K562 (cell line): Measurements from ENCODE around the gene NKX6-2. TPM values are rescaled to one million over a fixed set of nuclear protein-coding genes. Genes with fewer than 3 reads are reported as not detected.

Experiments
- ATAC-seq: fragments of 200-7000 bp; cut with Tn5 transposase; 3 replicates; pipeline ENCODE4 v1.9.1; 2020; ENCODE audit warnings: moderate library complexity
- BruUV-seq: library from RNA; stranded (reverse); fragments of 400-500 nt; replicated peaks from 2 replicates; lab custom pipeline; 2021; lab: Mats Ljungman, UMichigan
- CTCF ChIA-PET: fragments of 300-600 bp; formaldehyde crosslinking; extraction: SDS; loops from one replicate; lab custom pipeline; 2021; ENCODE audit warnings: low intra/inter-chr PET ratio; lab: Yijun Ruan, JAX
- POLR2A ChIA-PET: fragments of 300-600, 350-650 bp; sonication (Branson Sonifier 250); formaldehyde crosslinking; extraction: SDS; loops from one replicate; lab custom pipeline; 2021; ENCODE audit warnings: antibody characterized with exemption, inconsistent platforms; lab: Yijun Ruan, JAX
- DNase-seq, 4 experiments: peaks; one replicate each; pipeline versions ENCODE4 v3.0.0 to v3.0.0-alpha.2; 2011 to 2018; ENCODE audit warnings: low spot score in 3 of 4, mixed read lengths in 3 of 4; ENCODE audit errors: extremely low read depth in 1 of 4
- FAIRE-seq: peaks from 2 replicates; lab custom pipeline; 2011; peaks lifted over from hg19 to GRCh38; lab: Jason Lieb, UNC
- H2AFZ ChIP-seq: 2 replicates; pipeline ENCODE4 v1.6.0; 2011; ENCODE audit warnings: low read depth, low read length, control low read depth, inconsistent platforms
- H3K27ac ChIP-seq: fragments of 200-600 bp; 3 replicates; pipeline ENCODE4 v1.8.0; 2011; ENCODE audit warnings: low read depth, mild to moderate bottlenecking, control low read depth, inconsistent platforms, low read length, moderate library complexity, mixed read lengths; ENCODE audit errors: extremely low read depth
- H3K27me3 ChIP-seq, 2 experiments: fragments of 300-600 bp in 1 of 2; 2 replicates in 1 of 2; 3 replicates in 1 of 2; pipeline versions ENCODE4 v1.6.0 to v1.8.0; 2011; ENCODE audit warnings: inconsistent platforms in 2 of 2, low read length in 2 of 2, mild to moderate bottlenecking in 1 of 2, mixed read lengths in 1 of 2, moderate library complexity in 1 of 2; ENCODE audit not compliant: control insufficient read depth in 2 of 2, insufficient read depth in 2 of 2
- H3K36me3 ChIP-seq: fragments of 300-600 bp; 3 replicates; pipeline ENCODE4 v1.8.0; 2011; ENCODE audit warnings: mild to moderate bottlenecking, low read length, inconsistent platforms; ENCODE audit not compliant: control insufficient read depth, insufficient read depth
- H3K4me1 ChIP-seq, 2 experiments: fragments of 200-600 bp in 1 of 2; replicated peaks in 1 of 2; 2 replicates in 1 of 2; 3 replicates in 1 of 2; pipeline versions ENCODE4 v1.5.1 to v1.8.0; 2011; ENCODE audit warnings: inconsistent platforms in 2 of 2, low read length in 2 of 2, mild to moderate bottlenecking in 1 of 2, mixed read lengths in 1 of 2, moderate library complexity in 1 of 2; ENCODE audit not compliant: control insufficient read depth in 2 of 2, insufficient read depth in 2 of 2
- H3K4me2 ChIP-seq: 2 replicates; pipeline ENCODE4 v1.6.1; 2011; ENCODE audit warnings: low read length, control low read depth, inconsistent platforms, mixed read lengths; ENCODE audit not compliant: insufficient read depth
- H3K4me3 ChIP-seq: fragments of 200-600 bp; sonication (generic), shearing (Covaris generic); 2 replicates; pipeline ENCODE4 v1.5.1; 2016; ENCODE audit warnings: control low read depth, inconsistent platforms
- H3K79me2 ChIP-seq: fragments of 200-600 bp; 3 replicates; pipeline ENCODE4 v1.8.0; 2011; ENCODE audit warnings: low read length, inconsistent platforms; ENCODE audit not compliant: control insufficient read depth, insufficient read depth
- H3K9ac ChIP-seq, 2 experiments: 2 replicates each; pipeline versions ENCODE4 v1.6.0 to v1.6.1; 2011; ENCODE audit warnings: low read depth in 2 of 2, low read length in 2 of 2, control low read depth in 1 of 2, inconsistent platforms in 1 of 2, mild to moderate bottlenecking in 1 of 2, mixed read lengths in 1 of 2; ENCODE audit not compliant: insufficient read depth in 1 of 2
- H3K9me1 ChIP-seq: one replicate; pipeline ENCODE4 v1.6.0; 2011; ENCODE audit warnings: inconsistent platforms, mild to moderate bottlenecking, low read length, moderate library complexity; ENCODE audit not compliant: control insufficient read depth, insufficient read depth
- H3K9me3 ChIP-seq: replicated peaks from 2 replicates; pipeline ENCODE4 v1.5.1; 2011; ENCODE audit warnings: low read depth, low read length, inconsistent platforms; ENCODE audit not compliant: control insufficient read depth, insufficient read depth
- H4K20me1 ChIP-seq: replicated peaks from 2 replicates; pipeline ENCODE4 v1.6.1; 2011; ENCODE audit warnings: low read length, inconsistent platforms, mixed read lengths; ENCODE audit not compliant: control insufficient read depth, insufficient read depth
- BCOR ChIP-seq: fragments of 450-650 bp; IDR thresholded peaks from 2 replicates; pipeline ENCODE4 v1.6.1; 2016
- HLTF ChIP-seq: fragments of 450-650 bp; IDR thresholded peaks from 2 replicates; pipeline ENCODE4 v1.6.1; 2016
- WGBS: fragments of 100-300 bp; shearing (Covaris generic); methylation state at CpG from one replicate; pipeline ENCODE4 v1.1.6; 2016; ENCODE audit warnings: low coverage, mixed read lengths; ENCODE audit not compliant: insufficient coverage; ENCODE audit errors: missing lambda C conversion rate; 5-methylcytosine and 5-hydroxymethylcytosine counted together
- in situ Hi-C: fragments of 300-500 bp; cut with MboI; formaldehyde crosslinking; loops from 4 replicates; pipeline ENCODE4 v1.15.0; 2018; ENCODE audit warnings: inconsistent platforms, mixed read lengths
- intact Hi-C: fragments of 100-400 bp; cut with micrococcal nuclease; formaldehyde crosslinking; loops from 2 replicates; pipeline ENCODE4 v1.14.2; 2022
- polyA plus RNA-seq, 8 experiments: library from polyadenylated mRNA; depleted of rRNA in 4 of 8; stranded (reverse) in 5 of 8; unstranded in 3 of 8; fragments of >200 nt; fragmentation: Nextera tagmentation in 2 of 8; fragmentation: Illumina TruSeq in 1 of 8; extraction: Ambion mirVana in 2 of 8; extraction: Trizol in 1 of 8; gene quantifications; 2 replicates each; pipeline versions ENCODE4 v1.2.1 to v1.2.3, GENCODE V29; 2011 to 2014; ENCODE audit warnings: inconsistent platforms in 1 of 8, missing spikeins in 1 of 8
- total RNA-seq, 7 experiments: library from RNA; depleted of rRNA in 6 of 7; stranded (reverse); fragments of >200 nt in 6 of 7; fragmentation: Illumina TruSeq in 2 of 7; extraction: Trizol in 2 of 7; gene quantifications; 2 replicates each; pipeline versions ENCODE4 v1.2.1 to v1.2.3, GENCODE V29; 2011 to 2021; ENCODE audit warnings: low replicate concordance in 1 of 7
- TF ChIP-seq, protein P1 (sequence below): fragments of 250-450 bp; sonication (Bioruptor Pico); IDR thresholded peaks from 2 replicates; pipeline ENCODE4 v1.4.0; 2020; ENCODE audit warnings: mild to moderate bottlenecking, moderate library complexity

NKX6-2 gene
- total and polyA plus RNA-seq, 9 of the 15 experiments (the other 6 are each of a cell fraction or from before 2014, with no cell fraction given), result 1.0 to 1.6 TPM; not detected in 7

DNA sequence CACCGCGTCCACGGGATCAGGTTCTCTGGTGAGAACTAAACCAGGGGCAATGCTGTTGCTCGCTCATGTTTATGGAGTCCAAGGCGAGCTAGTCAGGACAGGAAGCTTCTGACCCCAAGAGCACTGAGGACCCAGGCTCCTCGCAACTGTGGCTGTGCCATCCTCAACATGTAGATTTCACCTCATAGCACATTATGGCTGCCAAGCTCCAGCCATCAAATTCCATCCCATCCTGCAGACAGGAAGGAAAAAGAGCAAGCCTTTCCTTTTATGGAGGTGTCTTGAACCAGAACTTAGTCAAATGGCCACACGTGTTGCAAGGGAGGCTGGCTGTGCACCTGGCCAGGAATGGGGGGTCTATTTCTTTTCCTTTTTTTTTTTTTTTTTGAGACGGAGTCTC, 16.1 kb upstream of the NKX6-2 start:
- Histone ChIP-seq H3K4me2 (no peak overlapping the region), H3K9me1 (no peaks in the 10 kb centered on the region), H3K9me3 (no peaks in the 10 kb centered on the region), H3K36me3 (no peaks in the 10 kb centered on the region), H3K4me1 (peaks cover 0 to 14% of the 10 kb centered on the region in 2 experiments; a peak in 2 of 5 replicates), H2AFZ (no peak overlapping the region), H3K9ac (no peak overlapping the region), H3K4me3 (no peak overlapping the region), H3K79me2 (no peaks in the 10 kb centered on the region), H3K27me3 (peaks cover 2 to 25% of the 10 kb centered on the region in 2 experiments; a peak in 3 of 5 replicates), H4K20me1 (no peaks in the 10 kb centered on the region), H3K27ac (no peak overlapping the region)
- POLR2A ChIA-PET, result interaction anchor here (0.5 to 0.6 kb wide), 2 partner anchors 49 to 782 kb away, joined by 3 read pairs; no protein-coding TSS in a partner anchor
- TF ChIP-seq, protein P1, sequence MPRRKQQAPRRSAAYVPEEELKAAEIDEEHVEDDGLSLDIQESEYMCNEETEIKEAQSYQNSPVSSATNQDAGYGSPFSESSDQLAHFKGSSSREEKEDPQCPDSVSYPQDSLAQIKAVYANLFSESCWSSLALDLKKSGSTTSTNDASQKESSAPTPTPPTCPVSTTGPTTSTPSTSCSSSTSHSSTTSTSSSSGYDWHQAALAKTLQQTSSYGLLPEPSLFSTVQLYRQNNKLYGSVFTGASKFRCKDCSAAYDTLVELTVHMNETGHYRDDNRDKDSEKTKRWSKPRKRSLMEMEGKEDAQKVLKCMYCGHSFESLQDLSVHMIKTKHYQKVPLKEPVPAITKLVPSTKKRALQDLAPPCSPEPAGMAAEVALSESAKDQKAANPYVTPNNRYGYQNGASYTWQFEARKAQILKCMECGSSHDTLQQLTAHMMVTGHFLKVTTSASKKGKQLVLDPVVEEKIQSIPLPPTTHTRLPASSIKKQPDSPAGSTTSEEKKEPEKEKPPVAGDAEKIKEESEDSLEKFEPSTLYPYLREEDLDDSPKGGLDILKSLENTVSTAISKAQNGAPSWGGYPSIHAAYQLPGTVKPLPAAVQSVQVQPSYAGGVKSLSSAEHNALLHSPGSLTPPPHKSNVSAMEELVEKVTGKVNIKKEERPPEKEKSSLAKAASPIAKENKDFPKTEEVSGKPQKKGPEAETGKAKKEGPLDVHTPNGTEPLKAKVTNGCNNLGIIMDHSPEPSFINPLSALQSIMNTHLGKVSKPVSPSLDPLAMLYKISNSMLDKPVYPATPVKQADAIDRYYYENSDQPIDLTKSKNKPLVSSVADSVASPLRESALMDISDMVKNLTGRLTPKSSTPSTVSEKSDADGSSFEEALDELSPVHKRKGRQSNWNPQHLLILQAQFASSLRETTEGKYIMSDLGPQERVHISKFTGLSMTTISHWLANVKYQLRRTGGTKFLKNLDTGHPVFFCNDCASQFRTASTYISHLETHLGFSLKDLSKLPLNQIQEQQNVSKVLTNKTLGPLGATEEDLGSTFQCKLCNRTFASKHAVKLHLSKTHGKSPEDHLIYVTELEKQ, result no peak
- TF ChIP-seq HLTF (0 out of 2 replicates have a peak, but pooled peaks have one; percentile 13), BCOR (peak; percentile 59; the same call in 1 of the 2 replicates)
- WGBS, result 24% methylated on average over 7 of the region's 8 CpGs
- BruUV-seq, result no TSS peak
- in situ Hi-C loops, result no loop called here
- DNase-seq (no peak), FAIRE-seq (no peak), ATAC-seq (no peak)
- CTCF ChIA-PET, result no interaction called here
- intact Hi-C loops, result no loop called here
